DMS 273 treated with DMSO at 0.1 percent for 48 hours (cell line): ENCODE data around the gene SOCS4.
"Not testable (repeated sequence)": the region's sequence is repeated elsewhere in the genome, so short reads cannot be mapped to it uniquely, and the experiment has no call there.

Source experiments
- DNase-seq: peaks from one replicate; lab custom pipeline; 2025; lab: John Stamatoyannopoulos, UW

The SOCS4 gene

GRCh38 chr14:55052269-55052930 lies 25.4 kb downstream of the SOCS4 start:
- no peak for DNase-seq

- no peak for DNase-seq
These were observed 26.0 kb downstream of the SOCS4 start for GRCh38 chr14:55053018-55053417.

GRCh38 chr14:55053500-55053899 lies 26.5 kb downstream of the SOCS4 start:
- no peak for DNase-seq

GRCh38 chr14:55054098-55054497 lies 27.1 kb downstream of the SOCS4 start:
- DNase-seq: no peak

GRCh38 chr14:55057919-55058318 lies 30.9 kb downstream of the SOCS4 start:
- DNase-seq: no peak

GRCh38 chr14:55059333-55059732 lies 32.3 kb downstream of the SOCS4 start:
- DNase-seq: no peak

- peak; percentile 78 for DNase-seq
These were observed 35.7 kb downstream of the SOCS4 start for GRCh38 chr14:55062517-55063351.

GRCh38 chr14:55064896-55065295 lies 37.9 kb downstream of the SOCS4 start:
- not testable (repeated sequence) for DNase-seq

- DNase-seq: no peak
These were observed 38.4 kb downstream of the SOCS4 start for GRCh38 chr14:55065411-55065810.

- DNase-seq: no peak
These were observed 39.2 kb downstream of the SOCS4 start for GRCh38 chr14:55066223-55066622.

- no peak for DNase-seq
These were observed 44.0 kb downstream of the SOCS4 start for GRCh38 chr14:55070981-55071411.

GRCh38 chr14:55071870-55072640 lies 45.0 kb downstream of the SOCS4 start:
- DNase-seq: no peak

GRCh38 chr14:55073856-55074255 lies 46.8 kb downstream of the SOCS4 start:
- DNase-seq: no peak

GRCh38 chr14:55074662-55075061 lies 47.6 kb downstream of the SOCS4 start:
- DNase-seq: peak; percentile 26

- no peak for DNase-seq
These were observed 48.7 kb downstream of the SOCS4 start for GRCh38 chr14:55075628-55076175.

- no peak for DNase-seq
These were observed 50.4 kb downstream of the SOCS4 start for GRCh38 chr14:55077170-55078151.

- DNase-seq: not testable (repeated sequence)
These were observed 52.9 kb downstream of the SOCS4 start for GRCh38 chr14:55079961-55080360.

- DNase-seq: no peak
These were observed 57.5 kb downstream of the SOCS4 start for GRCh38 chr14:55084401-55085059.

- DNase-seq: no peak
These were observed 58.1 kb downstream of the SOCS4 start for GRCh38 chr14:55085060-55085660.

GRCh38 chr14:55086938-55087337 lies 59.9 kb downstream of the SOCS4 start:
- DNase-seq: no peak
